B cell (primary cell): ENCODE measurements around the gene RPL28. TPM values are rescaled to one million over a fixed set of nuclear protein-coding genes. Genes with fewer than 3 reads are reported as not detected.

ENCODE experiments used
- ATAC-seq: fragments of 200-7000 bp; cut with Tn5 transposase; one replicate; pipeline ENCODE4 v1.10.0; 2021; ENCODE audit warnings: low read depth, mild to moderate bottlenecking, moderate number of reproducible peaks, moderate library complexity
- CTCF ChIA-PET: fragments of 350-600 bp; sonication (Branson Sonifier 250); formaldehyde crosslinking; loops from one replicate; lab custom pipeline; 2021; ENCODE audit warnings: antibody characterized with exemption, inconsistent platforms; lab: Charles Lee
- POLR2A ChIA-PET: fragments of 350-600 bp; sonication (Branson Sonifier 250); formaldehyde crosslinking; loops from one replicate; lab custom pipeline; 2021; ENCODE audit warnings: antibody characterized with exemption; lab: Charles Lee
- DNase-seq: peaks from one replicate; pipeline ENCODE4 v3.0.0; 2013
- H2AFZ ChIP-seq: 2 replicates; pipeline ENCODE4 v1.6.1; 2012; ENCODE audit warnings: mild to moderate bottlenecking, low read depth, low read length; ENCODE audit not compliant: insufficient read depth, poor library complexity, severe bottlenecking
- H3K27ac ChIP-seq, 2 donors: 1 replicate in 1 of 2; 2 replicates in 1 of 2; pipeline ENCODE4 v1.5.1; 2012 to 2013; ENCODE audit warnings: low read length in 2 of 2, mild to moderate bottlenecking in 2 of 2, moderate library complexity in 1 of 2
- H3K27me3 ChIP-seq, 4 experiments: fragments of 200-600 bp in 1 of 4; sonication (generic) in 1 of 4; replicated peaks in 1 of 4; 1 replicate in 2 of 4; 2 replicates in 2 of 4; pipeline versions ENCODE4 v1.6.1 to v1.7.0; 2013 to 2016; ENCODE audit warnings: low read length in 3 of 4, mild to moderate bottlenecking in 2 of 4, mixed read lengths in 1 of 4, moderate library complexity in 1 of 4; ENCODE audit not compliant: insufficient read depth in 4 of 4, control insufficient read depth in 3 of 4; ENCODE audit errors: control extremely low read depth in 1 of 4
- H3K36me3 ChIP-seq, 2 experiments: replicated peaks in 1 of 2; 1 replicate in 1 of 2; 2 replicates in 1 of 2; pipeline versions ENCODE4 v1.6.1 to v1.7.1; 2013; ENCODE audit warnings: low read length in 1 of 2; ENCODE audit not compliant: insufficient read depth in 2 of 2, control insufficient read depth in 1 of 2; ENCODE audit errors: control extremely low read depth in 1 of 2, extremely low read depth in 1 of 2
- H3K4me1 ChIP-seq, 2 donors: fragments of 200-600 bp in 1 of 2; sonication (generic) in 1 of 2; 1 replicate in 1 of 2; 2 replicates in 1 of 2; pipeline versions ENCODE4 v1.5.1 to v1.6.1; 2013 to 2017; ENCODE audit warnings: low read length in 2 of 2; ENCODE audit not compliant: control insufficient read depth in 2 of 2, insufficient read depth in 2 of 2
- H3K4me2 ChIP-seq: replicated peaks from 2 replicates; pipeline ENCODE3; 2012; ENCODE audit warnings: mild to moderate bottlenecking, low read depth, low read length; ENCODE audit not compliant: poor library complexity, severe bottlenecking
- H3K4me3 ChIP-seq, 5 experiments: fragments of 200-600 bp in 1 of 5; sonication (generic) in 1 of 5; 1 replicate in 3 of 5; 2 replicates in 2 of 5; pipeline versions ENCODE4 v1.5.1 to v1.7.0; 2011 to 2016; ENCODE audit warnings: low read length in 4 of 5, mild to moderate bottlenecking in 4 of 5, low read depth in 2 of 5, control low read depth in 1 of 5, moderate library complexity in 1 of 5; ENCODE audit not compliant: insufficient read depth in 1 of 5; ENCODE audit errors: control extremely low read depth in 1 of 5, extremely low read depth in 1 of 5
- H3K79me2 ChIP-seq: fragments of 200-600 bp; sonication (generic); one replicate; pipeline ENCODE4 v1.6.0; 2016; ENCODE audit warnings: low read length; ENCODE audit not compliant: control insufficient read depth, insufficient read depth
- H3K9ac ChIP-seq: fragments of 200-600 bp; sonication (generic); 2 replicates; pipeline ENCODE4 v1.6.1; 2017; ENCODE audit warnings: mild to moderate bottlenecking, low read length, moderate library complexity
- H3K9me3 ChIP-seq, 3 donors: one replicate each; pipeline versions ENCODE4 v1.6.1 to v1.7.1; 2013; ENCODE audit warnings: low read length in 2 of 3; ENCODE audit not compliant: control insufficient read depth in 2 of 3, insufficient read depth in 1 of 3; ENCODE audit errors: control extremely low read depth in 1 of 3
- H4K20me1 ChIP-seq: 2 replicates; pipeline ENCODE4 v1.6.0; 2012; ENCODE audit warnings: mild to moderate bottlenecking, low read length; ENCODE audit not compliant: insufficient read depth, control insufficient read depth, poor library complexity, severe bottlenecking
- H3K27ac Mint-ChIP-seq: one replicate; pipeline ENCODE4 v1.8.0; 2021; ENCODE audit warnings: mixed read lengths
- H3K27me3 Mint-ChIP-seq: one replicate; pipeline ENCODE4 v1.8.0; 2021; ENCODE audit warnings: mixed read lengths
- H3K4me1 Mint-ChIP-seq: one replicate; pipeline ENCODE4 v1.8.0; 2021; ENCODE audit warnings: mixed read lengths
- H3K4me3 Mint-ChIP-seq: one replicate; pipeline ENCODE4 v1.8.0; 2021; ENCODE audit warnings: mixed read lengths
- H3K9me3 Mint-ChIP-seq: one replicate; pipeline ENCODE4 v1.8.0; 2022; ENCODE audit warnings: mixed read lengths; ENCODE audit not compliant: insufficient read depth
- CTCF ChIP-seq: fragments of 200-600 bp; IDR thresholded peaks from one replicate; pipeline ENCODE4 v1.8.0; 2022; ENCODE audit warnings: antibody characterized with exemption, mild to moderate bottlenecking
- EZH2 ChIP-seq: IDR thresholded peaks from 2 replicates; pipeline ENCODE4 v1.6.1; 2012; ENCODE audit warnings: borderline replicate concordance, low read depth, mild to moderate bottlenecking, moderate library complexity, low read length; ENCODE audit not compliant: insufficient read depth, poor library complexity, severe bottlenecking
- WGBS: methylation state at CpG from one replicate; pipeline ENCODE4 v1.1.5; 2013; ENCODE audit warnings: missing lambda C conversion rate; ENCODE audit not compliant: insufficient coverage; 5-methylcytosine and 5-hydroxymethylcytosine counted together
- intact Hi-C: fragments of 100-400 bp; cut with micrococcal nuclease; formaldehyde crosslinking; loops from one replicate; pipeline ENCODE4 v1.10.0; 2022
- polyA plus RNA-seq: library from polyadenylated mRNA; depleted of rRNA; stranded (reverse); fragments of >200 nt; gene quantifications from 2 replicates; pipeline ENCODE4 v1.2.3, GENCODE V29; 2012
- total RNA-seq, 2 donors: library from RNA; stranded (reverse); fragments of 120-200 nt in 1 of 2; gene quantifications; 1 replicate in 1 of 2; 2 replicates in 1 of 2; pipeline versions ENCODE4 v1.2.3 to v1.2.4, GENCODE V29; 2013 to 2022

Gene RPL28
- total and polyA plus RNA-seq, 2 donors (not counting 1 experiment from before 2014, with no cell fraction given): 2,578 to 4,661 TPM

DNA sequence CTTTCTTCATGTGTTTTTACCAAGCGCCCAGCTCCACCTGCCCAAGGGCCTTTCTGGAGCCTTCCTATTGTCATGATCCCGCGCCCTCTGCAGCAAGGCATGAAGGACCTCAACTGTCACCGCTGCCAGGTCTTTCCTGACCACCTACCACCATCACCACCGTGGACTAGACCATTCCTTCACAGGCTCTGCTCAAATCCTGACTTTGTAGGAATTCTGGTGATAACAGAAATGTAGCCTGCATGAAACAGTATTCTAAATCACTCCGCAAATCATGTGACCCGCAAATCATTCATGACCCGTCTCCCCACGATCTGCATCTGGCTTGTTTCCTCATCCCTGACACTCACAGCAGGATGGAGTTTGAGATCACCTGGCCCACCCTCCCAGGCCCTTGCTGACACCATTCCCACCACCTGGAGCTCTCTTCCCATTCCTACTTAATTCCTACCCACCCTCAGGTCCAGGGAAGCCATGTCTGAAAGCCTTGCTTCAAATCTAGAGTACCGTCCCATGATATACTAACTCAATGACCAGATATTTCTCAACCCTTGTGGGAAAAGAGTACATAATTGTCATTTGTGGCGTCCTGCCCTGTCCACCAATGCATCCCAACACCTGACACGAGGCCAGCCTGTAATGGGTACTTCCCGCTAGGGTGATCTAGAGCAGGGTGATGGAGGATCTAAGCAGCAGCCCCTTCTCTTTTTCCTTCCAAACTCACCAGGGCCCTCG is 20.5 kb downstream of the RPL28 start:
- Mint-ChIP-seq H3K9me3 (peaks cover 6% of the 10 kb centered on the region), H3K27ac (peak overlapping the region; percentile 88), H3K4me1 (peaks cover 32% of the 10 kb centered on the region), H3K4me3 (peak overlapping the region; percentile 98), H3K27me3 (no peaks in the 10 kb centered on the region)
- peaks cover 0 to 42% of the 10 kb centered on the region in 2 experiments for H3K36me3 ChIP-seq
- H3K4me2 ChIP-seq: peak overlapping the region; percentile 90
- ChIA-PET CTCF (interaction anchor here (0.5 to 0.7 kb wide), 2 partner anchors 11 to 305 kb away, joined by 3 read pairs; no protein-coding TSS in a partner anchor), POLR2A (interaction anchor here (0.6 to 2.3 kb wide), 3 partner anchors 67 to 147 kb away, joined by 3 to 11 read pairs (median 3); partner anchors contain the start of genes KMT5C, PPP6R1 and ZNF628)
- H3K27me3 ChIP-seq: no peaks in the 10 kb centered on the region
- H2AFZ ChIP-seq: no peak overlapping the region
- TF ChIP-seq EZH2 (no peak), CTCF (no peak)
- H4K20me1 ChIP-seq: peaks cover 11% of the 10 kb centered on the region
- peaks cover 11 to 25% of the 10 kb centered on the region in 2 donors for H3K4me1 ChIP-seq
- no peak for ATAC-seq
- DNase-seq: no peak
- H3K9me3 ChIP-seq: peaks cover 0 to 20% (median 3%) of the 10 kb centered on the region in 3 donors
- intact Hi-C loops: loop anchor here (5.0 kb wide), 4 partner anchors 56 to 236 kb away; partner anchors contain the start of genes C19orf85, FIZ1, ISOC2 and ZNF580
- WGBS: 87% methylated on average over 9 of the region's 14 CpGs
- H3K79me2 ChIP-seq: peaks cover 25% of the 10 kb centered on the region
- no peak overlapping the region for H3K27ac ChIP-seq
- H3K9ac ChIP-seq: peak overlapping the region; percentile 79
- H3K4me3 ChIP-seq: peak overlapping the region in 3 of 5 experiments; percentile 77 to 89 (median 79)
